ENCODE data around the gene DCC.
A peak's percentile ranks its signal among the peaks of the same experiment; 100 is the strongest.

Gene DCC

GRCh38 chr18:53152476-53152875 is 812.5 kb downstream of the DCC start:
- CTCF ChIA-PET: interaction anchor here (1.5 to 1.8 kb wide), 2 partner anchors 11 kb away, joined by 5 read pairs; no protein-coding TSS in a partner anchor
- POLR2A ChIA-PET: no interaction called here
- TF ChIP-seq CTCF (IDR thresholded peaks at IDR 0.05; ENCODE audit: control extremely low read depth, extremely low read depth, low read depth, missing control alignments): no peak
- no peak for DNase-seq (ENCODE audit: extremely low spot score)

GRCh38 chr18:53153281-53153680 is 813.3 kb downstream of the DCC start:
- POLR2A ChIA-PET: no interaction called here
- no peak for DNase-seq (ENCODE audit: extremely low spot score)
- CTCF ChIA-PET: interaction anchor here (1.5 to 2.5 kb wide), 3 partner anchors 8 to 1532 kb away, joined by 5 to 7 read pairs (median 5); no protein-coding TSS in a partner anchor
- TF ChIP-seq CTCF (IDR thresholded peaks at IDR 0.05; ENCODE audit: control extremely low read depth, extremely low read depth, low read depth, missing control alignments): peak; percentile 35

GRCh38 chr18:53153800-53154199 is 813.8 kb downstream of the DCC start:
- ChIA-PET POLR2A (no interaction called here), CTCF (interaction anchor here (1.1 to 2.5 kb wide), 5 partner anchors 8 to 1533 kb away, joined by 3 to 7 read pairs (median 5); no protein-coding TSS in a partner anchor)
- no peak for DNase-seq (ENCODE audit: extremely low spot score)
- no peak for TF ChIP-seq CTCF (IDR thresholded peaks at IDR 0.05; ENCODE audit: control extremely low read depth, extremely low read depth, low read depth, missing control alignments)

- ChIA-PET CTCF (interaction anchor here (1.3 kb wide), 1 partner anchor 16 kb away, joined by 3 read pairs; no protein-coding TSS in a partner anchor), POLR2A (no interaction called here)
- TF ChIP-seq CTCF (IDR thresholded peaks at IDR 0.05; ENCODE audit: control extremely low read depth, extremely low read depth, low read depth, missing control alignments): no peak
- no peak for DNase-seq (ENCODE audit: extremely low spot score)
Observed at GRCh38 chr18:53165770-53166169, 825.8 kb downstream of the DCC start.

GRCh38 chr18:53169346-53169745 is 829.3 kb downstream of the DCC start:
- ChIA-PET POLR2A (no interaction called here), CTCF (no interaction called here)
- no peak for TF ChIP-seq CTCF (IDR thresholded peaks at IDR 0.05; ENCODE audit: control extremely low read depth, extremely low read depth, low read depth, missing control alignments)
- no peak for DNase-seq (ENCODE audit: extremely low spot score)

GRCh38 chr18:53191634-53192033 is 851.6 kb downstream of the DCC start:
- ChIA-PET POLR2A (no interaction called here), CTCF (no interaction called here)
- no peak for DNase-seq (ENCODE audit: extremely low spot score)
- no peak for TF ChIP-seq CTCF (IDR thresholded peaks at IDR 0.05; ENCODE audit: control extremely low read depth, extremely low read depth, low read depth, missing control alignments)

GRCh38 chr18:53193870-53194269 is 853.9 kb downstream of the DCC start:
- no peak for TF ChIP-seq CTCF (IDR thresholded peaks at IDR 0.05; ENCODE audit: control extremely low read depth, extremely low read depth, low read depth, missing control alignments)
- no peak for DNase-seq (ENCODE audit: extremely low spot score)
- ChIA-PET POLR2A (no interaction called here), CTCF (no interaction called here)

All from GM10248 (cell line).